Skeletal muscle tissue (tissue), 4 donors: ENCODE results near the gene GINS2. TPM values are rescaled to one million over a fixed set of nuclear protein-coding genes. Genes with fewer than 3 reads are reported as not detected.

Source experiments
- H3K27ac ChIP-seq: one replicate; pipeline ENCODE4 v1.7.0; 2013; ENCODE audit warnings: mild to moderate bottlenecking, low read depth, low read length, inconsistent platforms
- H3K27me3 ChIP-seq, 3 donors: one replicate each; pipeline ENCODE4 v1.7.0; 2013; ENCODE audit warnings: low read length in 3 of 3; ENCODE audit not compliant: control insufficient read depth in 3 of 3, insufficient read depth in 3 of 3
- H3K36me3 ChIP-seq, 3 donors: one replicate each; pipeline ENCODE4 v1.7.0; 2013; ENCODE audit warnings: low read length in 3 of 3; ENCODE audit not compliant: control insufficient read depth in 3 of 3, insufficient read depth in 3 of 3
- H3K4me1 ChIP-seq, 3 donors: one replicate each; pipeline ENCODE4 v1.7.0; 2013; ENCODE audit warnings: low read length in 3 of 3, mild to moderate bottlenecking in 3 of 3; ENCODE audit not compliant: control insufficient read depth in 3 of 3, insufficient read depth in 3 of 3
- H3K4me3 ChIP-seq, 3 donors: one replicate each; pipeline ENCODE4 v1.7.0; 2013; ENCODE audit warnings: low read length in 3 of 3
- H3K9ac ChIP-seq, 3 donors: one replicate each; pipeline ENCODE4 v1.7.0; 2013; ENCODE audit warnings: low read length in 3 of 3, mild to moderate bottlenecking in 3 of 3, moderate library complexity in 2 of 3, low read depth in 1 of 3
- H3K9me3 ChIP-seq, 3 donors: one replicate each; pipeline ENCODE4 v1.7.0; 2013; ENCODE audit warnings: low read length in 3 of 3; ENCODE audit not compliant: control insufficient read depth in 3 of 3
- total RNA-seq: library from RNA; depleted of rRNA; stranded (reverse); fragments of >200 nt; gene quantifications from one replicate; pipeline ENCODE4 v1.2.3, GENCODE V29; 2014
- donor health status: Osteomylitis.

Gene GINS2
- total RNA-seq, 1 donor from 2014 or later: 4.7 TPM

DNA sequence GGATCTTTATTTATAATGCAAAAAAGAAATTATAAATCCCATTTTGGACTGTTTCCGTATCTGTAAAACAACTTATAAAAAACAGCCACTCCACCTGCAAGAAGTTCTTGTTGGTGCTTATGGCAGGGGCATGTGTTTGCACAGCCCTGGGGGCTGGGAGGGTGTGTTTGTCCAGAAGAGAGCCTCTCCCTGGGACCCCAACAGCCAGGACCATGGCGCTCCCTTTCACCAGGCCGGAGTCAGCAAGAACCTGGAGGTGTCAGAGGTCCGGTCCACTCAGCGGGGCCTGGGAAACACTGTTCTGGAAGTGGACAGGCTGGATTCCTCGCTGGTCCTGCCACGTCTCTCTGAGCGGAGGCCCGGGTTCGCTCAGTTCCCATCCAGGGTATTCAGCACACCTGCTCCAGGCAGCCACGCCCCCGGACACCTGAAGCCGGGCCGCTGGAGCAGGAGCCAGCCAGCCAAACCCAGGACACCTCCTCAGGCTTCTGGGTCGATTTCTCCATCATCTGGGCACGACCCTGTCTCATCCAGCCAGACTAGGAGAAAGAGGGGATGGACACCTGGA lies 18.9 kb upstream of the GINS2 start:
- Histone ChIP-seq H3K9ac (no peak overlapping the region), H3K27me3 (peaks cover 0 to 14% (median 7%) of the 10 kb centered on the region in 3 donors), H3K27ac (no peak overlapping the region), H3K4me1 (no peaks in the 10 kb centered on the region), H3K4me3 (no peak overlapping the region), H3K9me3 (peaks cover 3 to 8% (median 7%) of the 10 kb centered on the region in 3 donors), H3K36me3 (no peaks in the 10 kb centered on the region)

DNA sequence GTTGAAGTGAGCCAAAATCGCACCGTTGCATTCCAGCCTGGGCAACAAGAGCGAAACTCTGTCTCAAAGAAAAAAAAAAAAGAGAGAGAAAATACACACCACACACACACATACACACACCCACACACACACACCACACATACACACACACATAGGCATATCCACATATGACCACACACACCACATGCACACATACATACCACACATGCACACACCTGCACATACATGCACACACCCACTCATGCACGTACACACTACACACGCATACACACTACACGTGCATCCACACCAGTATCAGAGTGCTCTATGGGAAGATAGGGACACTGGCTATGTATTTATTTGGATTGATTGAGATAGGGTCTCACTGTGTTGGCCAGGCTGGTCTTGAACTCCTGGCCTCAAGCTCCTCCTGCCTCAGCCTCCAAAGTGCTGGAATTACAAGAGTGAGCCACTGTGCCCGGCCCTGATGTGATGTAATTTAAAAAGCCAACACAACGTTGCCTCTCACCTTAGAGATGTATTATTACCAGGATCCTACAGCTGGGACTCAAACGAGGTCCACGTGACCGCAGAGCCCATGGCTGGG lies 17.8 kb upstream of the GINS2 start:
- H3K9ac ChIP-seq: no peak overlapping the region
- no peak overlapping the region for H3K27ac ChIP-seq
- no peak overlapping the region for H3K4me3 ChIP-seq
- H3K36me3 ChIP-seq: no peaks in the 10 kb centered on the region
- H3K4me1 ChIP-seq: no peaks in the 10 kb centered on the region
- H3K9me3 ChIP-seq: peaks cover 0 to 2% (median 0%) of the 10 kb centered on the region in 3 donors
- H3K27me3 ChIP-seq: peaks cover 0 to 10% (median 7%) of the 10 kb centered on the region in 3 donors

DNA sequence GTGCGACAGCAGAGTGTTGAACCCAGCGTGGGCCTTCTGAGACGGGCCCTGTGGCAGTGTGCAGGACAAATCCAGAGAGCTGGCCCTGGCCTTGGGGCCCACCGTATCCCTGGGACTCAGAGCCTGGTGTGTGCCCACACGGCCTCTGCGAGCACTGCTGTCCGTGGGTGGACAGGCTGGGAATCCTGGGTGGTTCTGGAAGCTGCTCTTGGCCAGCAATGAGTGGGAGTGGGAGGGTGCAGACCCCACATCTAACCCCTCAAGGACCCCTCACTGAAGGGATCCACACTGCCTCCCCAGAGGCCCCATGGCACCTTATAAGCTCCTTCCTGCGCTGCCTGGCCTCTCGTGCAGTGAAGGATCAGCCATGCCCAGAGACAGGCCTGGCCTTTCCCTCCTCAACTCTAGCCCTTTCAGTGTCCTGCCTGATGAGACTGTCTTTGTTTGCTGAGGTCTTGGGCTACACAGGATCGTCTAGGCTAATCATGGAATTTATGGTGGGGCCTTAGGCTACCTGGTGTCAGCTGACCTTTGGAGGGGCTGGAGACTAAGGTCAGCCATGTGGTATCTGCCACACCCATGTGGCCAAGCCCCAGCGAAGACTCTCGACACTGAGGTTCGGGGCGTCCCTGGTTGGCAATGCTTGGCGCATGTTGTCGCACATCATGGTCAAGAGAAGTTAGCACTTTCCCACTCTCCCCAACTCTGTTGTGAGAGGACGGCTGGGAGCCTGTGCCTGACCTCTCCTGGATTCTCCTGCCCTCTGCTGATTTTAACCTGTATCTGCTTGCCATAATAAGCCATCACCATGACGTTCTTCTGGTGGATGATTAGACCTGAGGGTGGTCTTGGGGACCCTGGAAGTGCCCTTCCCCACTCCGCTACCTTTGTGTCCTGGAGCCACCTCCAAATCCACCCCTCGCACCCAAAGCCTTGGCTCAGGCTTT lies 16.4 kb upstream of the GINS2 start:
- no peak overlapping the region for H3K9ac ChIP-seq

DNA sequence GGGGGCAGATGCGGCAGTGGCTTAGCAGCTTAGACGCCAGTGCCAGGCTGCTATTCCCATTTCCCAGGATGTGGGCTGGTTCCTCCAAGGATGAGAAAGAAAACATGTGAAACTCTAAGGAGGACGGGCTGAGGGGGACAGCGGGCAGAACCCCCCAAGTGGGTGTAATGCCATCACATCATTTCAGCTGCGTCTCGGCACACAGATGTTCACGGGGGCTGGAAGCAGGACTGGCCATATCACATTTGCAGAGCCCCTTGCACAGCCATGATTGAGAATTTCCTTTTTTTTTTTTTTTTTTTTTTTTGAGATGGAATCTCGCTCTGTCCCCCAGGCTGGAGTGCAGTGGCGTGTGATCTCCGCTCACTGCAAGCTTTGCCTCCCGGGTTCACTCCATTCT lies 15.3 kb upstream of the GINS2 start:
- Histone ChIP-seq H3K27ac (no peak overlapping the region), H3K4me3 (no peak overlapping the region), H3K36me3 (no peaks in the 10 kb centered on the region)

More for the DNA sequence above, 16.4 kb upstream of the GINS2 start:
- H3K4me1 ChIP-seq: no peaks in the 10 kb centered on the region
- H3K27ac ChIP-seq: no peak overlapping the region
- peaks cover 0 to 7% (median 6%) of the 10 kb centered on the region in 3 donors for H3K27me3 ChIP-seq
- peaks cover 0 to 2% (median 0%) of the 10 kb centered on the region in 3 donors for H3K9me3 ChIP-seq
- H3K36me3 ChIP-seq: no peaks in the 10 kb centered on the region
- H3K4me3 ChIP-seq: no peak overlapping the region

DNA sequence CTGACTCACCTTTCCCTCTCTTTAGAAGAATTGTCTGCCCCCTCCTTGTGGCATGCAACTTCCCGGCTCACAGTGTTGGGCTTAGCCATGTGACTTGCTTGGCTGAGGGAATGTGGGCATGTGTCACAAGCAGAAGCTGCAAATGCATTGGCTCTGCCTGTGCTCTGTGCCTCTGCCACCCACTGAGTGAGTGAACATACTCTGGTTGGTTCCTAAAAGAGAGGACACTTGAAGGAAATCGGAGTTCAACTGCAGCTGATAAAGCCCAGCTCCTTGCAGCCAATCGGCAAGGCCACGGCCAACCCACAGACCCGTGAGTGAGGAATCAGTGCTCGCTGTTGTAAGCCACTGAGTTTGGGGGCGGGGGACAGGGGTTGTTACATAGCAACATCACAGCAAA lies 10.9 kb upstream of the GINS2 start:
- no peak overlapping the region for H3K4me3 ChIP-seq
- H3K27ac ChIP-seq: no peak overlapping the region
- no peak overlapping the region for H3K9ac ChIP-seq
- peaks cover 0 to 2% (median 0%) of the 10 kb centered on the region in 3 donors for H3K9me3 ChIP-seq
- H3K36me3 ChIP-seq: no peaks in the 10 kb centered on the region
- peaks cover 0 to 7% (median 7%) of the 10 kb centered on the region in 3 donors for H3K4me1 ChIP-seq
- H3K27me3 ChIP-seq: peaks cover 17 to 35% (median 27%) of the 10 kb centered on the region in 3 donors

More for the DNA sequence above, 15.3 kb upstream of the GINS2 start:
- Histone ChIP-seq H3K9me3 (peaks cover 0 to 2% (median 0%) of the 10 kb centered on the region in 3 donors), H3K4me1 (peaks cover 0 to 7% (median 5%) of the 10 kb centered on the region in 3 donors), H3K9ac (no peak overlapping the region), H3K27me3 (peaks cover 0 to 7% (median 0%) of the 10 kb centered on the region in 3 donors)

DNA sequence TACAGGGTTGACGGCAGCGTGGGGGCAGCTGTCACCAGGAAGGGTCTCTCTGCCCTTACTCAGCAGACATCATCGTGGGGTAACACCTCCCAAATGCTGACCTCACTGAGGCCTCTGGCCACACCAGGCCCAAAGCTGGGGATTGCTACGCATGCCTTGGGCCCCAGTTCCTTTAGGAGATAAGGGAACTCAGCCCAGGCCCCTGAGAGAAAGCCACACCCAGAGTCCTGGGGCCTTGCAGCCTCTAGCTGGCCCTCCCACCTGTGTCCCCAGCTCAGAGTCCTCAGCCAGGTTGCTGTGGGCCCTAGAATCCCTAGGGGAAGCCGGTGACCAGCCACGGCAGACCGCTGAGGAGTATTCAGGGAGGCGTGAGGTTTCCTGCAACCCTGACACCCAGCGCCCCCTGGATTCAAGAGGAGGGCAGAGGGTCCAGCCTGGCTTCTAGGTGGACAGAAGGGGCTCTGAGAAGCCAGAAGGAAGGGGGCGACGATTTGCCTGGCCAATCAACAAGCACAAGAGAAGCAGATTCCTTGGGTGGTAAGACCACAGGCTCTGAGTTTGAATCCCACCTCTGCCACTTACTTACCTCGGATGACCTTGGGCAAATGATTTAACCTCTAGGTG lies 10.3 kb upstream of the GINS2 start:
- Histone ChIP-seq H3K9me3 (peaks cover 0 to 2% (median 0%) of the 10 kb centered on the region in 3 donors), H3K36me3 (no peaks in the 10 kb centered on the region), H3K27me3 (peaks cover 17 to 35% (median 27%) of the 10 kb centered on the region in 3 donors), H3K4me3 (no peak overlapping the region), H3K9ac (no peak overlapping the region), H3K4me1 (peaks cover 0 to 7% (median 7%) of the 10 kb centered on the region in 3 donors), H3K27ac (no peak overlapping the region)

DNA sequence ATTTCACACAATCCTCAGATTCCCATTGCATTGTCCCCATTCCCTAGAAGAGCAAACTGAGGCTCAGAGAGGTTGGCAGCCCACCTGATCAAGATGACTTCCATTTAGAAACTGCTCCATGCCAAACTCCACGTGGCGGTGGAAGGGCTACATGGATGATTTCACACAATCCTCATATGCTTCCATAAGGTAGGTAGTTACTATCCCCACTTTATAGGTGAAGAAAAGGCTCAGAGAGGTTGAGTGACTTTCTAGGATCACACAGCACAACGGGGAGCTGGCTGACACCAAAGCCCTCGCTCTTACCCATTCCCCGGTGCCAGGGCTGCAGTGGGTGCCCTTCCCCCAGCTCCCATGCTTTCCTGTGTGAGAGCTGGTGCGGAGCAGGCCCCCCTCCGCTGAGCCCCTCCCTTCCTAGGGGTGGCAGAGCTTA lies 9.7 kb upstream of the GINS2 start:
- Histone ChIP-seq H3K4me1 (peaks cover 0 to 7% (median 7%) of the 10 kb centered on the region in 3 donors), H3K36me3 (no peaks in the 10 kb centered on the region), H3K9ac (no peak overlapping the region), H3K9me3 (peaks cover 0 to 2% (median 0%) of the 10 kb centered on the region in 3 donors), H3K27ac (no peak overlapping the region), H3K4me3 (no peak overlapping the region), H3K27me3 (peaks cover 17 to 35% (median 27%) of the 10 kb centered on the region in 3 donors)

DNA sequence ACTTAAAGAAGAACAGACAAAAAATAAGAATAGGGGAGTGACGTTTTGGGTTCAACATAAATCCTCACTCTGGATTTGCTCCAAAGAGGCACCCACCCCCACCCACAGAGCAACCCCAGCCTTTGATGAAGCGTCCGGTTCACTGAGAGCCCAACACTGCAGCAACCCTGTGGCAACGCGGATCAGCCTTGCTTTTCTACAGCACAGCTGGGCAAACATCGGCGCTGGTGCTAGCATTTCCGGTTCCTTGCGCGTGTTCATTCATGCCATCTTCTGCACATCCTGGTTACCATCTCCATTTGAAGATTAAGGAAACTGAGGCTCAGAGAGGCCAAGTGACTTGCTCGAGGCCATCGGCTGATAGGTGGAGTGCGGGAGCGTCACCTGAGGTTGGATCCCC lies 8.7 kb upstream of the GINS2 start:
- Histone ChIP-seq H3K9me3 (peaks cover 0 to 2% (median 0%) of the 10 kb centered on the region in 3 donors), H3K27ac (no peak overlapping the region), H3K4me1 (peaks cover 0 to 7% (median 7%) of the 10 kb centered on the region in 3 donors), H3K4me3 (no peak overlapping the region), H3K36me3 (no peaks in the 10 kb centered on the region), H3K9ac (no peak overlapping the region), H3K27me3 (peaks cover 17 to 35% (median 27%) of the 10 kb centered on the region in 3 donors)

DNA sequence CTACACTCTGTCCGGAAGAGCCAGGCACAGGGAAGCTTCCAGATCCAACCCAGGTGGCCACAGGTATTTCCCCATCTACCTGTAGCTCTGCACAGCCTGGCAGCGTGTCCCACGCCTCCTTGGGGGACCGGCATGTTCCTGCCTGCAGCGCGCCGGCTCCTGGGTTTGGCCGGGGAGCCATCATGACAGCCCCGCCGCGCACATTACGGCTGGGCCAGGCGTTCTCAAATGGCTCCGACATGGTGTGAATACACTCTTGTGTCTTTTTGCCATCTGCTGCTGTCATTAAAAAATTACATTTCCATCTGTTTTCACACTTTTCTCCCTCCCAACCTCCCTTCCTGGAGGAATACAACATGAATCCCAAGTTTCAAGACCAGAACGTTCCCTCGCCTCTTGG lies 8.0 kb upstream of the GINS2 start:
- Histone ChIP-seq H3K9me3 (no peaks in the 10 kb centered on the region), H3K4me1 (peaks cover 0 to 7% (median 7%) of the 10 kb centered on the region in 3 donors), H3K27me3 (peaks cover 17 to 35% (median 27%) of the 10 kb centered on the region in 3 donors), H3K4me3 (no peak overlapping the region), H3K36me3 (no peaks in the 10 kb centered on the region), H3K27ac (no peak overlapping the region), H3K9ac (no peak overlapping the region)
